ENCODE data around the gene AP4M1. TPM values are rescaled to one million over a fixed set of nuclear protein-coding genes. Genes with fewer than 3 reads are reported as not detected.
A peak's percentile ranks its signal among the peaks of the same experiment; 100 is the strongest.

The AP4M1 gene
- total RNA-seq, 2 donors from 2014 or later, result 26.3 to 31.5 TPM

DNA sequence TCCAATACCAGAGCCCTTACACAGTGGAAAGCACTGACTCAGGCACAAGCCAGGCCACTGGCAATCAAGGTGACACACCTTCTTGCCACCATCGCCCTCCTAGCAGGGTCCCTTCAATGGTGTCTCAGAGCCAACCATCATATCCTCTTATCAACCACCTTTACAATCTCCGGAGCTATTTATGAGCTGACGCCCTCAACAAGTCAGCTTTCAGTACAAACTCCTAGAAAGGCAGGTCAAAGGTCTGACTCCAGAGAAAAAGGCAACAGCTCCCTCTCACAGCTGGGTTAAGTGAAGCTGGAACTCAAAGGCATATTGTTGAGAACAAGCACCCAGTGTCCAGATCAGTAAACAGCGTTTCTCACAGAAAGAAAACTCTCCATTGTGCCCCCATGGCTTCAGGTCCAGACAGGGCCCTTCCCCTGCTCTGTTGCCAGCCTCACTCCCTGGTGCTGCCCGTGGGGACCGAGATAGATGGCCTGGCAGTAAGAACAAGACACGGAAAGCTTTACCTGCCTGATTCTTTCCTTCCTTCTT, 22.4 kb upstream of the AP4M1 start:
- peaks cover 61% of the 10 kb centered on the region for H3K36me3 ChIP-seq (ENCODE audit: control insufficient read depth, insufficient read depth, low read length)
- Mint-ChIP-seq H3K4me3 (peak overlapping the region; percentile 95), H3K9me3 (peaks cover 44% of the 10 kb centered on the region), H3K4me1 (peaks cover 15% of the 10 kb centered on the region), H3K27ac (peak overlapping the region; percentile 82), H3K27me3 (ENCODE audit: insufficient read depth) (no peaks in the 10 kb centered on the region), H3K36me3 (ENCODE audit: low read depth) (peaks cover 64% of the 10 kb centered on the region)
- DNase-seq, result no peak
- peaks cover 5% of the 10 kb centered on the region for H3K4me1 ChIP-seq (ENCODE audit: control insufficient read depth, insufficient read depth, low read length)
- no peaks in the 10 kb centered on the region for H3K27me3 ChIP-seq (ENCODE audit: control insufficient read depth, insufficient read depth, low read length, poor library complexity, severe bottlenecking)
- H3K27ac ChIP-seq (ENCODE audit: low read depth, low read length), result no peak overlapping the region
- H3K9me3 ChIP-seq (ENCODE audit: control insufficient read depth, low read length), result peaks cover 46% of the 10 kb centered on the region
- no peak overlapping the region for H3K9ac ChIP-seq (ENCODE audit: extremely low read depth, low read length, poor library complexity, severe bottlenecking)
- WGBS, 2 experiments (ENCODE audit: insufficient coverage in 1 of 2, insufficient read length in 1 of 2), result 94 to 97% methylated on average over 6 to 7 of the region's 7 CpGs
- TF ChIP-seq, protein P1, sequence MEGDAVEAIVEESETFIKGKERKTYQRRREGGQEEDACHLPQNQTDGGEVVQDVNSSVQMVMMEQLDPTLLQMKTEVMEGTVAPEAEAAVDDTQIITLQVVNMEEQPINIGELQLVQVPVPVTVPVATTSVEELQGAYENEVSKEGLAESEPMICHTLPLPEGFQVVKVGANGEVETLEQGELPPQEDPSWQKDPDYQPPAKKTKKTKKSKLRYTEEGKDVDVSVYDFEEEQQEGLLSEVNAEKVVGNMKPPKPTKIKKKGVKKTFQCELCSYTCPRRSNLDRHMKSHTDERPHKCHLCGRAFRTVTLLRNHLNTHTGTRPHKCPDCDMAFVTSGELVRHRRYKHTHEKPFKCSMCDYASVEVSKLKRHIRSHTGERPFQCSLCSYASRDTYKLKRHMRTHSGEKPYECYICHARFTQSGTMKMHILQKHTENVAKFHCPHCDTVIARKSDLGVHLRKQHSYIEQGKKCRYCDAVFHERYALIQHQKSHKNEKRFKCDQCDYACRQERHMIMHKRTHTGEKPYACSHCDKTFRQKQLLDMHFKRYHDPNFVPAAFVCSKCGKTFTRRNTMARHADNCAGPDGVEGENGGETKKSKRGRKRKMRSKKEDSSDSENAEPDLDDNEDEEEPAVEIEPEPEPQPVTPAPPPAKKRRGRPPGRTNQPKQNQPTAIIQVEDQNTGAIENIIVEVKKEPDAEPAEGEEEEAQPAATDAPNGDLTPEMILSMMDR (conservative IDR thresholded peaks at IDR 0.05), result no peak
- peak overlapping the region; percentile 99 for H3K4me3 ChIP-seq (ENCODE audit: low read length)

DNA sequence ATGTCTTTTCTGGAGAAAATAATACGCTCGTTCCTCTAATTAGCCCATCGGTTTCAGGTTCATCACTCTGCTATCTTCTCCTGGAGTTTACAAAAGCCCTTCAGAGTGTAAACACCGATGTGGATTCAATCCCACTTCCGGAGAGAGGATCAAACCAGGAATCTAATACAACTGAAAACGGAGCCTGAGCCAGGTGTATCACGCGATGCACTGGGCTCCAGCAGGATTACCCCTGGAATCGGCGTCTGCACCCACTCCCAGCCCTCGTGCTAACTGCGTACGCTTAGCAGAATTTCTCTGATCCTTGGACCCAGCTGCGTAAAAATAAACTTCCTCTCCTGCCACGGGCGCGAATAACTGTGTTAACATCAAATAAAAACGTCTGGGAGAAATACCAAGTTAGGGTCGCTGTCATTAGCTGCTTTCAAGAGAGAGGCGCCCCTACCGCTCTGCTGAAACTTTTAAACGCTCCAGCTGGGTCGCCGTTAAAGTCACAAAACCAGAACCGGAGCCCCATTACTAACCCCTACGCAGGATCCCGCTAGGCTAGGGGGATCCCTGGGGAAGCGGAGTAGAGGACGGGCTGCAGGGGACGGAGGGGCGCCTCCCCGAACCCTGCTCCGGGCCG, 20.4 kb upstream of the AP4M1 start:
- DNase-seq, result peak; percentile 66
- Mint-ChIP-seq H3K9me3 (peaks cover 24% of the 10 kb centered on the region), H3K4me1 (peaks cover 15% of the 10 kb centered on the region), H3K4me3 (peak overlapping the region; percentile 95), H3K27ac (peak overlapping the region; percentile 98), H3K36me3 (ENCODE audit: low read depth) (peaks cover 45% of the 10 kb centered on the region), H3K27me3 (ENCODE audit: insufficient read depth) (no peaks in the 10 kb centered on the region)
- Histone ChIP-seq H3K4me1 (ENCODE audit: control insufficient read depth, insufficient read depth, low read length) (peaks cover 5% of the 10 kb centered on the region), H3K27ac (ENCODE audit: low read depth, low read length) (peak overlapping the region; percentile 95), H3K4me3 (ENCODE audit: low read length) (peak overlapping the region; percentile 99), H3K9ac (ENCODE audit: extremely low read depth, low read length, poor library complexity, severe bottlenecking) (peak overlapping the region; percentile 99), H3K9me3 (ENCODE audit: control insufficient read depth, low read length) (peaks cover 26% of the 10 kb centered on the region), H3K36me3 (ENCODE audit: control insufficient read depth, insufficient read depth, low read length) (peaks cover 41% of the 10 kb centered on the region), H3K27me3 (ENCODE audit: control insufficient read depth, insufficient read depth, low read length, poor library complexity, severe bottlenecking) (no peaks in the 10 kb centered on the region)
- WGBS, 2 experiments (ENCODE audit: insufficient coverage in 1 of 2, insufficient read length in 1 of 2), result 2 to 5% methylated on average over 19 to 34 of the region's 34 CpGs
- TF ChIP-seq, protein P1 (conservative IDR thresholded peaks at IDR 0.05), result no peak

DNA sequence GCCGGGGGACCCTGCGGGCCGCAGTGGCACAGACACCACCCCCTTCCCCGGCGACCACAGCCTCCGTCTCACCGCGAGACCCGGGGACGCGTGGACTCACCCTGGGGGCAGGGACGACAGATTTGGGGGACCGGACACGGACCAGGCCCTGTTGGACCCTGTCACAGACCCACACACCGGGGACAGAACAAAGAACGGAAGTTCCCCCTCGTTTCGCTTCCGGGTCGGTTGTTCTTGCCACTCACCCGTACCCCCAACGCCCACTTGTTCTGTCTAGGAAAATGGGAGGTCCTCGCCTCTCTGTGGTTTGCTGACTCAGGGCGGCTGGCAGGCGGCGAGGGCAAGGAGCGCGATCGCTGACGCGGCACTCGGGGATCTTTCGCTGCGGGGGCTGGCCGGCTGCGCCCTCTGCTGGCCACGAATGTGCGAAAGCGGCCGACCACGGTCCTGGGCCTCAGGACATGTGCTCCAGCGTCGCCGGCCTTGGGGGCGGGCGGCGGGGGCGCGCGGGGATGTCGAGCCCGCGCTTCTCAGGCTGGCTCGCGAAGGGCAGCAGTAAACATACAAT, 19.8 kb upstream of the AP4M1 start, which contains the start of gene ZNF3:
Gene ZNF3 (minus strand): TSS at position 189 of the 568 bp plus-strand sequence. CDS start 4,366 bp downstream, outside the sequence.
- TF ChIP-seq, protein P1 (conservative IDR thresholded peaks at IDR 0.05), result peak; percentile 98
- Mint-ChIP-seq H3K4me3 (peak within 1 kb of the TSS; percentile 95), H3K9me3 (peaks cover 18% of the 10 kb centered on the region), H3K27ac (peak within 1 kb of the TSS; percentile 98), H3K36me3 (ENCODE audit: low read depth) (peaks cover 39% of the 10 kb centered on the region), H3K27me3 (ENCODE audit: insufficient read depth) (no peaks in the 10 kb centered on the region), H3K4me1 (peaks cover 15% of the 10 kb centered on the region)
- Histone ChIP-seq H3K27ac (ENCODE audit: low read depth, low read length) (peak within 1 kb of the TSS; percentile 95), H3K4me1 (ENCODE audit: control insufficient read depth, insufficient read depth, low read length) (peaks cover 5% of the 10 kb centered on the region), H3K36me3 (ENCODE audit: control insufficient read depth, insufficient read depth, low read length) (peaks cover 35% of the 10 kb centered on the region), H3K27me3 (ENCODE audit: control insufficient read depth, insufficient read depth, low read length, poor library complexity, severe bottlenecking) (no peaks in the 10 kb centered on the region), H3K4me3 (ENCODE audit: low read length) (peak within 1 kb of the TSS; percentile 99), H3K9ac (ENCODE audit: extremely low read depth, low read length, poor library complexity, severe bottlenecking) (peak within 1 kb of the TSS; percentile 99), H3K9me3 (ENCODE audit: control insufficient read depth, low read length) (peaks cover 20% of the 10 kb centered on the region)
- WGBS, 2 experiments (ENCODE audit: insufficient coverage in 1 of 2, insufficient read length in 1 of 2), result 0% methylated on average over 22 to 55 of the region's 55 CpGs
- DNase-seq, result peak; percentile 100
